Subcutaneous abdominal adipose tissue (tissue), 5 donors: Measurements from ENCODE around the gene AHCYL1.

Source experiments
- H3K27ac ChIP-seq: one replicate; pipeline ENCODE4 v1.7.0; 2013; ENCODE audit warnings: low read depth, mild to moderate bottlenecking, inconsistent platforms, low read length, moderate library complexity
- H3K27me3 ChIP-seq, 5 donors: one replicate each; pipeline ENCODE4 v1.7.0; 2013; ENCODE audit warnings: low read length in 5 of 5, inconsistent platforms in 1 of 5; ENCODE audit not compliant: control insufficient read depth in 5 of 5, insufficient read depth in 4 of 5
- H3K36me3 ChIP-seq, 5 donors: one replicate each; pipeline ENCODE4 v1.7.0; 2013; ENCODE audit warnings: low read length in 5 of 5; ENCODE audit not compliant: control insufficient read depth in 5 of 5, insufficient read depth in 5 of 5
- H3K4me1 ChIP-seq, 5 donors: one replicate each; pipeline ENCODE4 v1.7.0; 2013; ENCODE audit warnings: low read length in 5 of 5, mild to moderate bottlenecking in 3 of 5, moderate library complexity in 1 of 5; ENCODE audit not compliant: control insufficient read depth in 5 of 5, insufficient read depth in 5 of 5
- H3K4me3 ChIP-seq, 5 donors: one replicate each; pipeline ENCODE4 v1.7.0; 2013; ENCODE audit warnings: low read length in 5 of 5, low read depth in 1 of 5
- H3K9ac ChIP-seq, 5 donors: one replicate each; pipeline ENCODE4 v1.7.0; 2013; ENCODE audit warnings: low read length in 5 of 5, mild to moderate bottlenecking in 4 of 5, moderate library complexity in 3 of 5
- H3K9me3 ChIP-seq, 5 donors: one replicate each; pipeline ENCODE4 v1.7.0; 2013; ENCODE audit warnings: low read length in 5 of 5; ENCODE audit not compliant: control insufficient read depth in 5 of 5
- donor health status: healthy.
- donor health status: healthy.
- donor health status: healthy.
- donor health status: healthy.
- donor health status: healthy.

Gene AHCYL1

GRCh38 chr1:110064576-110065337 is 80.2 kb downstream of the AHCYL1 start:
- Histone ChIP-seq H3K36me3 (peaks cover 0 to 14% (median 3%) of the 10 kb centered on the region in 5 donors), H3K9ac (no peak overlapping the region), H3K27me3 (peaks cover 23 to 35% (median 28%) of the 10 kb centered on the region in 5 donors), H3K4me1 (peaks cover 0 to 41% (median 36%) of the 10 kb centered on the region in 5 donors), H3K9me3 (no peaks in the 10 kb centered on the region), H3K4me3 (no peak overlapping the region), H3K27ac (no peak overlapping the region)

GRCh38 chr1:110065841-110066240 is 81.3 kb downstream of the AHCYL1 start:
- no peaks in the 10 kb centered on the region for H3K9me3 ChIP-seq
- no peak overlapping the region for H3K9ac ChIP-seq
- peaks cover 0 to 7% (median 3%) of the 10 kb centered on the region in 5 donors for H3K36me3 ChIP-seq
- no peak overlapping the region for H3K4me3 ChIP-seq
- H3K4me1 ChIP-seq = peaks cover 0 to 48% (median 41%) of the 10 kb centered on the region in 5 donors
- no peak overlapping the region for H3K27ac ChIP-seq
- peaks cover 28 to 44% (median 37%) of the 10 kb centered on the region in 5 donors for H3K27me3 ChIP-seq

GRCh38 chr1:110067479-110067892 is 82.9 kb downstream of the AHCYL1 start:
- H3K4me1 ChIP-seq = peaks cover 0 to 48% (median 41%) of the 10 kb centered on the region in 5 donors
- no peak overlapping the region for H3K9ac ChIP-seq
- peaks cover 41 to 59% (median 48%) of the 10 kb centered on the region in 5 donors for H3K27me3 ChIP-seq
- peak overlapping the region in 1 of 5 donors; percentile 41 for H3K4me3 ChIP-seq
- no peak overlapping the region for H3K27ac ChIP-seq
- H3K36me3 ChIP-seq = no peaks in the 10 kb centered on the region
- H3K9me3 ChIP-seq = no peaks in the 10 kb centered on the region

- Histone ChIP-seq H3K27me3 (peaks cover 41 to 59% (median 50%) of the 10 kb centered on the region in 5 donors), H3K9me3 (no peaks in the 10 kb centered on the region), H3K9ac (no peak overlapping the region), H3K27ac (no peak overlapping the region), H3K4me3 (peak overlapping the region in 3 of 5 donors; percentile 34 to 50 (median 41)), H3K4me1 (peaks cover 0 to 42% (median 36%) of the 10 kb centered on the region in 5 donors), H3K36me3 (no peaks in the 10 kb centered on the region)
Measured at GRCh38 chr1:110067893-110068645, 83.5 kb downstream of the AHCYL1 start.

GRCh38 chr1:110068646-110069403 is 84.3 kb downstream of the AHCYL1 start:
- peak overlapping the region in 2 of 5 donors; percentile 18 to 50 for H3K4me3 ChIP-seq

GRCh38 chr1:110069404-110070281 is 85.1 kb downstream of the AHCYL1 start:
- Histone ChIP-seq H3K27me3 (peaks cover 41 to 59% (median 55%) of the 10 kb centered on the region in 5 donors), H3K36me3 (no peaks in the 10 kb centered on the region)

More at GRCh38 chr1:110068646-110069403, 84.3 kb downstream of the AHCYL1 start:
- no peaks in the 10 kb centered on the region for H3K36me3 ChIP-seq
- peaks cover 41 to 59% (median 55%) of the 10 kb centered on the region in 5 donors for H3K27me3 ChIP-seq
- H3K9ac ChIP-seq = no peak overlapping the region
- H3K4me1 ChIP-seq = peaks cover 0 to 40% (median 34%) of the 10 kb centered on the region in 5 donors
- H3K27ac ChIP-seq = no peak overlapping the region
- H3K9me3 ChIP-seq = no peaks in the 10 kb centered on the region

GRCh38 chr1:110070282-110070669 is 85.7 kb downstream of the AHCYL1 start:
- peak overlapping the region in 2 of 5 donors; percentile 23 to 50 for H3K4me3 ChIP-seq
- no peak overlapping the region for H3K27ac ChIP-seq
- H3K36me3 ChIP-seq = no peaks in the 10 kb centered on the region
- H3K9me3 ChIP-seq = no peaks in the 10 kb centered on the region
- H3K27me3 ChIP-seq = peaks cover 41 to 59% (median 55%) of the 10 kb centered on the region in 5 donors
- peaks cover 0 to 40% (median 34%) of the 10 kb centered on the region in 5 donors for H3K4me1 ChIP-seq
- no peak overlapping the region for H3K9ac ChIP-seq

More at GRCh38 chr1:110069404-110070281, 85.1 kb downstream of the AHCYL1 start:
- Histone ChIP-seq H3K9me3 (no peaks in the 10 kb centered on the region), H3K4me1 (peaks cover 0 to 40% (median 34%) of the 10 kb centered on the region in 5 donors), H3K9ac (peak overlapping the region in 1 of 5 donors; percentile 15), H3K4me3 (peak overlapping the region in 4 of 5 donors; percentile 6 to 50 (median 14)), H3K27ac (no peak overlapping the region)

GRCh38 chr1:110070671-110071242 is 86.2 kb downstream of the AHCYL1 start, which contains the start of gene ALX3:
Gene ALX3, minus strand, starts transcription at chr1:110070672. Its CDS starts 60 bp downstream, at chr1:110070612.
- peaks cover 41 to 59% (median 55%) of the 10 kb centered on the region in 5 donors for H3K27me3 ChIP-seq
- no peak within 1 kb of the TSS for H3K27ac ChIP-seq
- H3K4me3 ChIP-seq = peak within 1 kb of the TSS in 4 of 5 donors; percentile 6 to 50 (median 14)
- no peaks in the 10 kb centered on the region for H3K9me3 ChIP-seq
- H3K36me3 ChIP-seq = no peaks in the 10 kb centered on the region
- peak within 1 kb of the TSS in 1 of 5 donors; percentile 15 for H3K9ac ChIP-seq
- H3K4me1 ChIP-seq = peaks cover 0 to 40% (median 34%) of the 10 kb centered on the region in 5 donors
